Endothelial cell of umbilical vein (primary cell): ENCODE data around the gene SLIT1. TPM values are rescaled to one million over a fixed set of nuclear protein-coding genes. Genes with fewer than 3 reads are reported as not detected.

Experiments used
- BruUV-seq: library from RNA; stranded (reverse); fragments of 400-500 nt; replicated peaks from 2 replicates; lab custom pipeline; 2021; lab: Mats Ljungman, UMichigan
- CTCF ChIA-PET: fragments of 300-600, 350-600 bp; sonication (Branson Sonifier 250); formaldehyde crosslinking; loops from one replicate; lab custom pipeline; 2021; ENCODE audit warnings: antibody characterized with exemption, inconsistent platforms; lab: Charles Lee
- POLR2A ChIA-PET: fragments of 300-600, 350-600 bp; sonication (Branson Sonifier 250); formaldehyde crosslinking; loops from one replicate; lab custom pipeline; 2021; ENCODE audit warnings: antibody characterized with exemption, inconsistent platforms; lab: Charles Lee
- DNase-seq: peaks from one replicate; pipeline ENCODE4 v3.0.0-alpha.2; 2011; ENCODE audit warnings: low read depth, low spot score
- FAIRE-seq: peaks from 2 replicates; lab custom pipeline; 2011; peaks lifted over from hg19 to GRCh38; lab: Jason Lieb, UNC
- H2AFZ ChIP-seq: 2 replicates; pipeline ENCODE4 v1.6.0; 2012; ENCODE audit warnings: low read depth, low read length, control low read depth, inconsistent platforms
- H3K27ac ChIP-seq: 2 replicates; pipeline ENCODE4 v1.5.1; 2011; ENCODE audit warnings: low read depth, mild to moderate bottlenecking, control low read depth, low read length, moderate library complexity; ENCODE audit not compliant: insufficient read depth
- H3K27me3 ChIP-seq, 2 experiments: 2 replicates each; pipeline versions ENCODE4 v1.6.0 to v1.6.1; 2011; ENCODE audit warnings: low read length in 2 of 2, mixed read lengths in 1 of 2; ENCODE audit not compliant: control insufficient read depth in 2 of 2, insufficient read depth in 2 of 2
- H3K36me3 ChIP-seq, 2 experiments: 2 replicates in 1 of 2; 3 replicates in 1 of 2; pipeline ENCODE4 v1.5.1; 2011; ENCODE audit warnings: low read length in 2 of 2, mild to moderate bottlenecking in 1 of 2, moderate library complexity in 1 of 2; ENCODE audit not compliant: control insufficient read depth in 2 of 2, insufficient read depth in 2 of 2; ENCODE audit errors: extremely low read depth in 1 of 2
- H3K4me1 ChIP-seq: 3 replicates; pipeline ENCODE4 v1.5.1; 2011; ENCODE audit warnings: mild to moderate bottlenecking, low read length; ENCODE audit not compliant: control insufficient read depth, insufficient read depth; ENCODE audit errors: extremely low read depth
- H3K4me2 ChIP-seq: 2 replicates; pipeline ENCODE4 v1.6.1; 2011; ENCODE audit warnings: low read length, control low read depth, mixed read lengths; ENCODE audit not compliant: insufficient read depth
- H3K4me3 ChIP-seq, 3 experiments: fragments of 200-600 bp in 1 of 3; sonication (generic), shearing (Covaris generic) in 1 of 3; replicated peaks in 1 of 3; 2 replicates each; pipeline ENCODE4 v1.5.1; 2011 to 2016; ENCODE audit warnings: control low read depth in 3 of 3, low read length in 3 of 3, mild to moderate bottlenecking in 2 of 3, inconsistent platforms in 1 of 3, low read depth in 1 of 3, moderate library complexity in 1 of 3; ENCODE audit not compliant: insufficient read depth in 1 of 3
- H3K79me2 ChIP-seq: 2 replicates; pipeline ENCODE4 v1.6.0; 2012; ENCODE audit warnings: low read length, inconsistent platforms; ENCODE audit not compliant: control insufficient read depth, insufficient read depth
- H3K9ac ChIP-seq: replicated peaks from 2 replicates; pipeline ENCODE3; 2011; ENCODE audit warnings: low read length, control low read depth; ENCODE audit not compliant: insufficient read depth; ENCODE audit errors: extremely low read depth
- H3K9me1 ChIP-seq: replicated peaks from 3 replicates; pipeline ENCODE4 v1.6.0; 2011; ENCODE audit warnings: mild to moderate bottlenecking, low read length; ENCODE audit not compliant: control insufficient read depth, insufficient read depth; ENCODE audit errors: extremely low read depth
- H3K9me3 ChIP-seq: replicated peaks from 2 replicates; pipeline ENCODE4 v1.5.1; 2012; ENCODE audit warnings: low read length, inconsistent platforms; ENCODE audit not compliant: control insufficient read depth, insufficient read depth
- H4K20me1 ChIP-seq: replicated peaks from 2 replicates; pipeline ENCODE3; 2011; ENCODE audit warnings: mild to moderate bottlenecking, low read length; ENCODE audit not compliant: control insufficient read depth, insufficient read depth; ENCODE audit errors: extremely low read depth
- EZH2 ChIP-seq: IDR thresholded peaks from 2 replicates; pipeline ENCODE4 v1.6.1; 2012; ENCODE audit warnings: borderline replicate concordance, low read depth, mild to moderate bottlenecking, moderate library complexity, low read length, inconsistent platforms; ENCODE audit not compliant: severe bottlenecking
- GATA2 ChIP-seq: IDR thresholded peaks from 2 replicates; pipeline ENCODE4 v1.7.0; 2011; ENCODE audit warnings: low read depth, mild to moderate bottlenecking, moderate library complexity, mixed read lengths, low read length; ENCODE audit not compliant: insufficient read length, insufficient read depth
- MYC ChIP-seq: IDR thresholded peaks from one replicate; pipeline ENCODE4 v1.6.1; 2011; ENCODE audit warnings: mild to moderate bottlenecking, low read depth, low read length
- POLR2AphosphoS5 ChIP-seq: IDR thresholded peaks from 2 replicates; pipeline ENCODE4 v1.6.1; 2012; ENCODE audit warnings: low read depth, mild to moderate bottlenecking, control low read depth, low read length, moderate library complexity; ENCODE audit not compliant: insufficient read depth
- dilution Hi-C: fragments of 300-500 bp; cut with MboI; formaldehyde crosslinking; loops from one replicate; pipeline ENCODE4 v1.15.0; 2019; ENCODE audit warnings: low sequenced_read_pairs; ENCODE audit not compliant: extremely low pct_ligation_motif_present
- intact Hi-C: fragments of 100-400 bp; cut with micrococcal nuclease; formaldehyde crosslinking; loops from one replicate; pipeline ENCODE4 v1.10.0; 2022
- polyA plus RNA-seq, 4 experiments: library from polyadenylated mRNA; depleted of rRNA in 3 of 4; stranded (reverse) in 3 of 4; unstranded in 1 of 4; fragments of >200 nt; gene quantifications; 2 replicates each; pipeline versions ENCODE4 v1.2.1 to v1.2.3, GENCODE V29; 2011 to 2012; ENCODE audit warnings: missing spikeins in 1 of 4
- total RNA-seq: library from RNA; stranded (reverse); gene quantifications from 2 replicates; pipeline ENCODE4 v1.2.3, GENCODE V29; 2021
- TF ChIP-seq, protein P1 (sequence below), 2 donors: IDR thresholded peaks; 1 replicate in 1 of 2; 2 replicates in 1 of 2; pipeline ENCODE4 v1.5.1; 2011; ENCODE audit warnings: low read length in 2 of 2, mild to moderate bottlenecking in 2 of 2, moderate library complexity in 2 of 2, control low read depth in 1 of 2, inconsistent platforms in 1 of 2, low read depth in 1 of 2; ENCODE audit not compliant: insufficient read depth in 1 of 2; ENCODE audit errors: extremely low read depth in 1 of 2

SLIT1 gene
- total and polyA plus RNA-seq, 2 donors (not counting 3 experiments of a cell fraction or from before 2014, with no cell fraction given): 0.04 to 0.20 TPM

DNA sequence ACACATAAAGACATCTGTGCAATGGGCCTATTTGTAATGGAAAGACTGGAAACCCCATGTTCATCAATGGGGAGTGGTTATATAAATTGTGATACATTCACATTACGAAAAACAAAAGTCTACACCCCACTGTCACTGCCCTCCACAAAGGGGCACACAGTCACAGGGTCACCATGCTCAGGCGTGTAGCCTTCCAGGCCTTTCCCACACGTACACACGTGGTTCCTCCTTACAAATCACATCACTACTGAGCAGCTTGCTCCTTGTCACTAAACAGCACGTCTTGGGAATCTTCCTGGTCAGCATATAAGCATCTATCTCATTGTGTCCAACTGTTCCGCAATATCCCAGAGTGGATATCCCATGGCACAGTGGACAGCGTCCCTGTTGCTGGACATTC, 163.1 kb downstream of the SLIT1 start:
- no peaks in the 10 kb centered on the region for H3K36me3 ChIP-seq
- no peaks in the 10 kb centered on the region for H3K9me1 ChIP-seq
- H4K20me1 ChIP-seq: no peaks in the 10 kb centered on the region
- TF ChIP-seq GATA2 (no peak), POLR2AphosphoS5 (no peak), MYC (no peak), EZH2 (no peak)
- TF ChIP-seq, protein P1, sequence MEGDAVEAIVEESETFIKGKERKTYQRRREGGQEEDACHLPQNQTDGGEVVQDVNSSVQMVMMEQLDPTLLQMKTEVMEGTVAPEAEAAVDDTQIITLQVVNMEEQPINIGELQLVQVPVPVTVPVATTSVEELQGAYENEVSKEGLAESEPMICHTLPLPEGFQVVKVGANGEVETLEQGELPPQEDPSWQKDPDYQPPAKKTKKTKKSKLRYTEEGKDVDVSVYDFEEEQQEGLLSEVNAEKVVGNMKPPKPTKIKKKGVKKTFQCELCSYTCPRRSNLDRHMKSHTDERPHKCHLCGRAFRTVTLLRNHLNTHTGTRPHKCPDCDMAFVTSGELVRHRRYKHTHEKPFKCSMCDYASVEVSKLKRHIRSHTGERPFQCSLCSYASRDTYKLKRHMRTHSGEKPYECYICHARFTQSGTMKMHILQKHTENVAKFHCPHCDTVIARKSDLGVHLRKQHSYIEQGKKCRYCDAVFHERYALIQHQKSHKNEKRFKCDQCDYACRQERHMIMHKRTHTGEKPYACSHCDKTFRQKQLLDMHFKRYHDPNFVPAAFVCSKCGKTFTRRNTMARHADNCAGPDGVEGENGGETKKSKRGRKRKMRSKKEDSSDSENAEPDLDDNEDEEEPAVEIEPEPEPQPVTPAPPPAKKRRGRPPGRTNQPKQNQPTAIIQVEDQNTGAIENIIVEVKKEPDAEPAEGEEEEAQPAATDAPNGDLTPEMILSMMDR (IDR thresholded peaks at IDR 0.05; ENCODE audit: extremely low read depth in 1 of 2, insufficient read depth in 1 of 2, low read depth in 1 of 2, low read length in 2 of 2): no peak
- FAIRE-seq (no peak), DNase-seq (no peak)
- ChIA-PET CTCF (interaction anchor here (3.6 to 9.2 kb wide), 2 partner anchors 15 to 381 kb away, joined by 53 to 161 read pairs; no protein-coding TSS in a partner anchor), POLR2A (no interaction called here)
- H3K9me3 ChIP-seq: no peaks in the 10 kb centered on the region
- BruUV-seq: no TSS peak
- H3K4me2 ChIP-seq: no peak overlapping the region
- peaks cover 18% of the 10 kb centered on the region for H3K4me1 ChIP-seq
- no peaks in the 10 kb centered on the region for H3K79me2 ChIP-seq
- dilution Hi-C loops (no loop called here), intact Hi-C loops (no loop called here)
- H3K9ac ChIP-seq: no peak overlapping the region
- H3K27me3 ChIP-seq: no peaks in the 10 kb centered on the region
- no peak overlapping the region for H3K27ac ChIP-seq
- no peak overlapping the region for H3K4me3 ChIP-seq
- no peak overlapping the region for H2AFZ ChIP-seq
